Pulmonary artery endothelial cell (primary cell): ENCODE results near the gene CD74. TPM values are rescaled to one million over a fixed set of nuclear protein-coding genes. Genes with fewer than 3 reads are reported as not detected.
"Not testable (repeated sequence)": the region's sequence is repeated elsewhere in the genome, so short reads cannot be mapped to it uniquely, and the experiment has no call there.

Source experiments
- DNase-seq: peaks from one replicate; pipeline ENCODE4 v3.0.0-alpha.2; 2011; ENCODE audit warnings: low read depth, low spot score
- total RNA-seq: library from RNA; depleted of rRNA; stranded (reverse); fragments of >200 nt; gene quantifications from 2 replicates; pipeline ENCODE4 v1.2.3, GENCODE V29; 2014

Gene CD74
- total RNA-seq, 1 donor from 2014 or later = 0.07 TPM

DNA sequence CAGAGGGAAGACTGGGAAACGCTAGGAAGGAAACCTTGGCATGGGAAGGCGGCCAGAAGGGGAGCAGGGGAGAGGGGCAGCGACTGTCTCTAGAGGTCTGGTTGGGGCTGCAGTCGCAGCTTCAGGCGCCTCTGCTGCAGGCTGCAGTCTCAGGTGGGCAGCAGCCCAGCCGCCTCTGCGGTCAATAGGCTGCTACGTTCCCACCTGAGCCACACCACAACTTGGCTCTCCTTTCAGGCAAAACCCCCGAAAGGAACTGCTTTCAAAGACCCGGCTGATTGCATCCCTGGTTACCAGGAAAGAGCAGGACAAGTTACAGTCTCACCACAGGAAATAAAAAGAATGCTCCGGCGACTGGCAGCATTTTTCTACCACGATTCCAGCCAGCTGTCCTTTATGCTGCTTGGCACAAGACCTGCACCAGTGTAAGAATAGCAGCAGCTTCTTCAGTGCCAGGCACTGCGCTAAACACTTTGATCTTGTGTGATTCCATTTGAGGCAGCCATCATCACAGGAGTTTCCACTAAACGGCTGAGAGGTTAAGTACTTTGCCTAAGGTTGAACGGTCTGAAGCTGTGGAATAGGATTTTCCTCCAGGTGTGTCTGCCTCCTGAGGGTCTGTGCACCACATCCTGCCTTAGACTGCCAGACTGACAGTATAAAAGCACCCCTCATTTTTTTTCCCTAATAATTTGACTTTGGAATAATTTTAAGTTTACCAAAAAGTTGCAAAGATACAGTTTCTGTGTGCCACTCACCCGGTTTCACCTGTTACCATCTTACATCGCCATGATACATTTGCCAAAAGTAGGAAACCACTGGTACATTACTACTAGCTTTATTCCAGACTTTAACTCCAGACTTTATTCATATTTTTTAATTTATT, 29.3 kb upstream of the CD74 start:
- no peak for DNase-seq

DNA sequence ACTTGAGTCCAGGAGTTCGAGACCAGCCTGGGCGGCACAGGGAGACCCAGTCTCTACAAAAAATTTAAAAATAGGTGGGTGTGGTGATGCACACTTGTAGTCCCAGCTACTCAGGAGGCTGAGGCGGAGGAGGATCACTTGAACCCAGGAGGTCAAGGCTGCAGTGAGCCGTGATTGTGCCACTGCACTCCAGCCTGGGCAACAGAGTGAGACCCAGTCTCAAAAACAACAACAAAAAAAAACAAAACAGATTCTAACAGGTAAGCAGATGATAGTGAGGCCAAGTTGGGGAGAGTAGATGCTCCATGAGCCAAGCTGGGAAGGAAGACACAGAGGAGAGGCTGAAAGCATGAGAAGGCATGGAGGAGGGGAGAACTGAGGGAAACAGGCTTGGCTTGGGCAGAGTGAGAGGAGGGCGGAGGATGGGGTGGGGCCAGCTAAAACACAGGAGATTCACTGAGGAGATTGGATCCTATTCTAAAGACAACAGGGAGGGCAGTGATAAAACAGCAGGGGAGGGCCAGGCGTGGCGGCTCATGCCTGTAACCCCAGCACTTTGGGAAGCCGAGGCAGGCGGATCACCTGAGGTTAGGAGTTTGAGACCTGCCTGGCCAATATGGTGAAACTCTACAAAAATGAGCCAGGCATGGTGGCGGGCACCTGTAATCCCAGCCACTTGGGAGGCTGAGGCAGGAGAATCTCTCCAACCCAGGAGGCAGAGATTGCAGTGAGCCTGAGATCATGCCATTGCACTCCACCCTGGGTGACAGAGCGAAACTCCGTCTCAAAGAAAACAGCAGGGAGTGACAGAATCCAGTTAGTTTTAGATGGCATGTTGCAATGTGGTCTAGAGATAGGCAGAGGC, 28.5 kb upstream of the CD74 start:
- DNase-seq = no peak

DNA sequence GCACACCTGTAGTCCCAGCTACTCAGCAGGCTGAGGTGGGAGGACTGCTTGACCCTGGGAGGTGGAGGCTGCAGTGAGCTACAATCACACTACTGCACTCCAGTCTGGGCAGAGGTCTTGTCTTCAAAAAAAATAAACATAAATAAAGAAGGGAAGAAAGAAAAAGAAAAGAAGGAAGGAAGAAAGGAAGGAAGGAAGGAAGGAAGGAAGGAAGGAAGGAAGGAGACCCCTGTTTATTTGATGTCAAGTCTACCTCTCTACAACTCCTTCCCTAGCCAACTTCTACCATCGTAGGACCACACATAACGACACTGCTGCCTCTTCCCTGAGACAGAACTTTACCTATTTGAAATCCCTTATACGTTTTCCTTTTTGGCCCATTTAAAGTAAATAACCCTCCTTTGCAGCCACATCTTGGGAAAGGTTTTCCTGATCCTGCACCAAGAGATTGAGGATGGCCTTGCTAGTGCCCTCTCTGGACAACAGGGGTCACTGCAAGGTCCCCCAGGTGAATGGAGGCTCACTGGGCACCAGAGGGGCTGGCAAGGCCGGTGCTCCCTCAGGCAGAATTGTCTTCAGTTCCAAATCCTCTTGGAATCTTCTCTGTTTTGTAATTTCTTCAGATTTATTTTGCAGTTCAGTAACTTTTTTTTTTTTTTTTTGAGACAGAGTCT, 26.3 kb upstream of the CD74 start:
- no peak for DNase-seq

DNA sequence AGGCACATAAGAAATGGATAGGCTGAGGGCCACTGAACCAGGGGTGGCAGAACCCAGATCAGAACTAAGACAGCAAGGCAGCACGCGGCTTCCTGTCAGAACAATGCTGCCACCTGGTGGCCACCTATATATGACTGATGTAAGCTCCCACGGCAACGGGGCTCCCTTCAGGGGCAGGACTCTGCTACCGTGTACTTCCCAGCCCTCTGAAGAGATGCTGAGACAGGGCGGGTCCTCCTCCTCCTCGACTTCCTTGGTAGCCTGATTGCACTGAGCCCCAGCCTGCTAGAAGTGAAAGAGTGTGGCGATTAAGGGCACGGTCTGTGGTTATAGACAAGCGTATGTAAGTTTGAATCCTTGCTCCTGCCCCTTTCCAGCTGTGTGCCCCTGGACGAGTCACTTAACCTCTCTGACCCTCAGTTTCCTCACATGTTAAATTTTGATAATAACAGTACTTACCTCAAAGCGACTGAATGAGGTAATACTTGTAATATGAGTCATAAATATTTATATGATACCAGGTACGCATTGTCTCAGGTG, 23.5 kb upstream of the CD74 start:
- peak; percentile 52 for DNase-seq

DNA sequence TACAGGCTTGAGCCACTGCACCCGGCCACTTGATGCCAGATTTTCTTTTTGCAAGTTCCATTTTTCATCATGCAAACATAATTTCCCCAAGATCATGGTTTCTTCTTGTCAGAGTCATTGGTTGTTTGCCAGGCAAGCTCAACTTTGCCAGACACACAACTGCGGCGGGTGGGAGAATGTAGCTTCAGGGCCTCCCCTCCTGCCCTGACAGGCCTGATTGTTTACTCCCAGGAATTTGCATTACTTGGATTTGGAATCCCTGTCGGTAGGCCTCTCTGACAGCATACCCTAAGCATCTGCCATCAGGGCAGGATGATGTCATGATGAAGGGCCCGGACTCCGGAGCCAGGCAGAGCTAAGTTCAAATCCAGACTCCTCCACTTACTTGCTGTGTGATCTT, 21.8 kb upstream of the CD74 start:
- no peak for DNase-seq

DNA sequence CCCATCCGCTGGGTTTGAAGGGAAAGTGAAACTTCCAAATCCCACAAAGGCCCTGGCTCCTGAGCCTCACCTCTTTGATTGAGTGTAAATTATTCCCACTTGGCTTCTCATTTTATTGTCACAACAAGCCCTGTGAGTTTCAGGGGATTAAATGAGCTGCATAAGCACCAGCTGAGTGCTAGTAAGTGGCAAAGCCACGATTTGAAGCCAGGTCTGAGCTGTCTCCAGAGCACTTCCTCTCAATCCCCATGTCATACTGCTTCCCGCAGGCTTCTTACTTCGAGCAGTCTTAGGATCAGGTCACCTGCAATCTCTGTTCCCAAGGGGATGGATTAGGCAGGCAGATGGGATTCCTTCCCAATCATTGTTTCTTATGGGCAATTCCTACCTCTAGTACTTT, 18.9 kb upstream of the CD74 start:
- no peak for DNase-seq

DNA sequence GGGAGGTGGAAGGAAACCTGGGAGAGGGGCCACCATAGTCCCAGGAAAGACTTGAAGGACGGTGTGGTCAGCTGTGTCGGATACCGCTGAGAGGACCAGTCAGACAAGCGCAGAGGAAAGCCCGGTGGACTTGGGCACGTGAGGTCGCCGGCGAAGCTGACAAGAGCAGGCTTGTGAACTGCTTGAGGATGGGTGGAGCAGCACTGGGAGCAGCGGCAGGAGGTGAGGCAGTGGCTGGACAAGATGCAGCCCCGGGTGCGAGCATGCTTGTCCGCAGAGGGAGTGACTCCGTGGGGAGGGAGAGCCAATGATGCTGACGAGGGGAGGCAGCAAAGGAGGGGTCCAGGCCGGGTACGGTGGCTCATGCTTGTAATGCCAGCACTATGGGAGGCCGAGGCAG, 18.3 kb upstream of the CD74 start:
- DNase-seq = no peak

DNA sequence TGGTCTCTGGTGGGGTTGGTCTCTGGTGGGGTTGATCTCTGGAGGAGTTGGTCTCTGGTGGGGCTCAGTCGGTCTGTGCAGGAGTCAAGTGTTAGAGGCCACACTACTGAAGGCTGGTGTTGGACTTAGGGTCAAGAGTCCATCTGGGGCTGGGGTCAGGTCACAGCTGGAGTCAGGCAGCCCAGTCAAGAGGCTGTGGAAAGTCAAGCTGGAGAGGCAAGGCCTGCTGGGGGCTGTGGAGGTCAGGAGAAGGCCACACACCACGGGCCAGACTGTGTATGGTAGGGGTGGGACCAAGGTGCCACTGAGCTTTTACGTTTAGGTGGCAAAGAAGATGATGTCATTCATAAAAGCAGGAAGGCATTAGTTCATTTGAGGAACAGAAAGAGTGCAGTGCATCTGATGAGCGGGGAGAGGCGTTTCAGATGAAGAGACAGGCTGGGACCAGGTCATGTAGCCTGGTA, 16.7 kb upstream of the CD74 start:
- DNase-seq = no peak

DNA sequence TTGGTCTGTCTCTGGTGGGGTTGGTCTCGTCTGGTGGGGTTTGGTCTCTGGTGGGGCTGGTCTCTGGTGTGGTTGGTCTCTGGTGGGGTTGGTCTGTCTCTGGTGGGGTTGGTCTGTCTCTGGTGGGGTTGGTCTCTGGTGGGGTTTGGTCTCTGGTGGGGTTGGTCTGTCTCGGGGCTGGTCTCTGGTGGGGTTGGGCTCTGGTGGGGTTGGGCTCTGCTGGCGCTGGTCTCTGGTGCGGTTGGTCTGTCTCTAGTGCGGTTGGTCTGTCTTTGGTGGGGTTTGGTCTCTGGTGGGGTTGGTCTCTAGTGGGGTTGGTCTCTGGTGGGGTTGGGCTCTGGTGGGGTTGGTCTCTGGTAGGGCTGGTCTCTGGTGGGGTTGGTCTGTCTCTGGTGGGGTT, 16.3 kb upstream of the CD74 start:
- no peak for DNase-seq

DNA sequence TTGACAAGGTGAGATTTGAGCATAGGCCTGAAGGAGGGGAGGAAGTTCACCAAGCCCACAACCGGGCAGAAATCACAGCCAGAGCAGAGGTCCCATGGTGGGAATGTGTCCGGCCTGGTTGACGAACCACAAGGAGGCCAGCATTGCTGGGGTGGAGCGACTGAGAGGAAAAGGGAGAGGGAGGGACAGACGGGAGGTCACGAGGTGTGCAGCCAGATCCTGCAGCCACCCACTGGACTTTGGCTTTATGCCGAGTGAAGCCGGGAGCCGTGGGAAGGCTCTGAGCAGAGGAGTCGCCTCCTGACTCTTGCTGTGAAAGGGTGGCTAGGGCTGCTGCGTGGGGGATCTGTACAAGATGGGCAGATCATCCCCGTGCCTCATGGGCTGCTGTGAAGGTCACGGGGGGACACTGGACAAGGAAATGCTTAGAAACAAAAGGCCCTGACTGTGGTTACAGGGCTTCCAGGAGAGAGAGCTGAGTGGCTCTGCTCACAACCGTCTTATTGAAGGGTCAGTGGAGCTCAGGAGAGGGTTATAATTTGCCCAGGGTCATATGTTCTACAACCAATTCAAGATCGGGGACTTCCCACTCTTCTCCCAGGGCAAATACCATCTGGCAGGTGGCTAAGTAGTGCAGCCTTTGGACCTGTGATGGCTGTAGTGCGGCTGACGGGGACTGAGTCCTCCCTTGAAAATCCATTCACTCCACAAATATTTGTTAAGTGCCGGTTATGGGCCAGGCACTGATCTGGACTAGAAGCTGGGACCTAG, 15.6 kb upstream of the CD74 start:
- no peak for DNase-seq

DNA sequence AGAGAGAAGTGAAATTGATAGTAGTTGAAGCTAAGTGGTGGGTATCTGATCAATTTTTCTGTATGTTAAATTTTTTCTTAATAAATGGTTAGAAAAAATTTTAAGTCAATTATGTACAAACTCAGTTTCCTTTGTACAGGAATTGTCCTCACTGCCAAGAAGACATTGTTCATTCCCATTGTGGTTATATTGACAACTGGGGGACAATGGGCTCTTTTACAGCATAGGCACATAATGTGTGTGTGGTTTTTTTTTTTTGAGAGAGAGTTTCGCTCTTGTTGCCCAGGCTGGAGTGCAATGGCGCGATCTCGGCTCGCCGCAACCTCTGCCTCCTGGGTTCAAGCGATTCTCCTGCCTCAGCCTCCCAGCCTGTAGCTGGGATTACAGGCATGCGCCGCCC, 13.5 kb upstream of the CD74 start:
- DNase-seq = not testable (repeated sequence)

DNA sequence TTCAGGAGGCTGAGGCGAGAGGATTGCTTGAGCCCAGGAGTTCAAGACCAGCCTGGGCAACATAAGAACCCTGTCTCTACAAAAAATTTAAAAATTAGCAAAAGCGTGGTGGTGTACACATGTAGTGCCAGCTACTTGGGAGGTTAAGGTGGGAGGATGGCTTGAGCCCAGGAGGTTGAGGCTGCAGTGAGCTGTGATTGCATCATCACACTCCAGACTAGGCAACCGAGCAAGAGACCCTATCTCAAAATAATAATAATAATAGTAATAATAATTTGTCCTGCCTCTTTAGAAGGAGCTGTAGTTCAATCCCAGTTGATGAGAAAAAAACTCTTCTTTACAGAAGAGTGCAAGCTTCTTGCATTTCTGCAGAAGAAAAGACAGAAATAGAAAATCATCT, 10.0 kb upstream of the CD74 start:
- DNase-seq = no peak

DNA sequence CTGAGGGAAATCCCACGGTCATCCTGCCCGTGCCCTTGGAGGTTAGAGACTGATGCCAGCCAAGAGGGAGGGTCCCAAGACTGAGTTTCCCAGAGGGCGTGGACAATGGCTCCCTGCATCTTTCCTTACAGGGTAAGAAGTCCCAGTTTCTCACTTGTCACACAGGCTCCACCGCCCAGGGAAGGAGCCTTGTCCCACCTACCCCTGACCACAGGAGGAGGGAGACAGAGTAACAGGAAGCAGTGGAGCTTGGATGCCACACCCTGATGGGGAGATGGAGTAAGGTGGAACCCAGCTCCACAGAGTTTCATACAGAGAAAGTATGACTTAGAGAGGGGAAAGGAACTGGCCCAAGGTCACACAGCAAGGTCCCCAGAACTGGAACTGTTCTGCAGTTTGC, 9.4 kb upstream of the CD74 start:
- no peak for DNase-seq

DNA sequence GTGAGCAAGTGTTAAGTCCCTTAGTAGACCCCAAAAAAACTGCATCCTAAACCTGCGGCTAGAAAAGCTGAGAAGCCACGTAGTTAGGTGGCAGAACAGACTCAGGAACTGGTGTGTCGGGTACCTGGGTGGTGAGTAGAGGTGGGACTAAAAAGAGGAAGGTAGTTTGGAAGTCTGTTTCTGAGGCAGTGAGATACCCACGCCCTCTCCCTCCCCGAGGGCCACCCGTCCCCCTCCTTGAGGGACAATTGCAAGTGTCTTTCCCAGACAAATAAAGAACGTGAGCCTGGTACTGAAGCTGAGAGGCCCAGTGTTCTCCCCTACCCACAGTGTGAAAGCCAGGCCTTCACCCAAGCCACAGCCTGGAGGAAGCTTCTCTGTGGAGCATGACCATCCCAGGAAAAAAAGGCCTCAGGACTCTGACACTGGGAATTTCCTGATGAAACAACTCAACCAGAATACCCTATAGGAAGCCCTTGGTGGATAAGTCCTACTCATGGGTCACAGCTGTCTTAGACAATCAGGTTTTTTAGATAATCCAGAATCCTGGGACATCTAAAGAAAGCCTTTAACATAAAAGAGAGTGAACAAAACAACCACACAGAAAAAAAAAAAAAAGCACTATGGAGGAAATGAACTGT, 7.0 kb upstream of the CD74 start:
- no peak for DNase-seq

DNA sequence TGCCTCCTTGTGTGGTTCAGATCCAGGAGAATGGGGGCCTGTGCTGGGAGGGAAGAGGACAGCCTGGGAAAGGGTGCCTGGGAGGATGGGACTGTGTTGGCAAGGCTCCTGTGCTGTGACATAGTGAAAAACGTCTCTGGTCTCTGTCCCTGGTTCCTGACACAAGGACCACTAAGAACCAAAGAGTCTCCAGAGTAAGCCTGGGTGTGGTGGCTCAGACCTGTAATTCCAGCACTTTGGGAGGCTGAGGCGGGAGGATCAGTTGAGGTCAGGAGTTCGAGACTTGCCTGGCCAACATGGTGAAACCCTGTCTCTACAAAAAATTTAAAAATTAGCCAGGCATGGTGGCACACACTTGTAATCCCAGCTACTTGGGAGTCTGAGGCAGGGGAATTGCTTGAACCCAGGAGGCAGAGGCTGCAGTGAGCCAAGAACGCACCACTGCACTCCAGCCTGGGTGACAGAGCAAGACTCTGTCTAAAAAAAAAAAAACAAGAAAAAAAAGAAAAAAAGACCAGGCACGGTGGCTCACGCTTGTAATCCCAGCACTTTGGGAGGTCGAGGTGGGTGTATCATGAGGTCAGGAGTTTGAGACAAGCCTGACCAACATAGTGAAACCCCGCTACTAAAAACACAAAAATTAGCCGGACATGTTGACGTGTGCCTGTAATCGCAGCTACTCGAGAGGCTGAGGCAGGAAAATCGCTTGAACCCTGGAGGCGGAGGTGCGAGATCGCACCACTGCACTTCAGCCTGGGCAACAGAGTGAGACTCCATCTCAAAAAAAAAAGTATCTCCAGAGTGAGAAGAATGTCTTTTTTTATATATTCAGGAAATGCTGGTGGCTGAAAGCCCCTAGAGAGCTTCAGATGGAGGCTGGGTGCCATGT, 1.4 kb upstream of the CD74 start:
- not testable (repeated sequence) for DNase-seq

DNA sequence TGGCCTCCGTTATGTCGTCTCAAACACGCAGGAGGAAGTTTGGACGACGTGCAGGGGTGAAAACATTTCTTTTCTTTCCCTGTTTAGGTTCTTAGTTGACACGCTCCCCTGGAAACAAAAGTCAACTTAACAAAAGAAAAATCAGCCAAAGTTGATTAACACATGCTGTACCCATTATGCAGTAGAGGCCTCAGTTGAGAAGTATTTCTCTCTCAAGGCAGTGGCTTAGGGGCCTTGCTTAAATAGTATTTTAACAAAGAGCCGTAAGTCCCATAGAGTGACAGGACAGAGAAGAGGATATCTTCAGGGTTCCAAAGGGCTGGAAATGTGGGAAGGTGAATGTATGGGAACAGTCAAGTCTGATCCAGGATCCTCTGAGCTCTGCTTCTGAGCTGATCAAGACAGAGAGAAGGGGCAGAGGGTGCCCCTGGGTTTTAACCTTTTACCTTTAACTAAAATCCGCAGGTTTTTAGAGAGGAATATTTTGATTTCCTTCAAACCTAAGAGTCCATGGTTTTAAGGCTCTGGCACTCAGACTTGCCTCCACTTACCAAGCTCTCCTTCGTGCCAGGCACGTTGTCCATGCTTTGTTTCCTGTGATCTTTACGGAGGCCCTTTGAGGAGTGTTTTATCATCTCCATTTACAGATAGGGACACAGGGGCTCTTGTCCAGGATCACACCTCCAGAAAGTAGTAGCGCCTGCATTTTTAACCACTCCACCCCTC, 629 bp upstream of the CD74 start:
- DNase-seq = no peak

DNA sequence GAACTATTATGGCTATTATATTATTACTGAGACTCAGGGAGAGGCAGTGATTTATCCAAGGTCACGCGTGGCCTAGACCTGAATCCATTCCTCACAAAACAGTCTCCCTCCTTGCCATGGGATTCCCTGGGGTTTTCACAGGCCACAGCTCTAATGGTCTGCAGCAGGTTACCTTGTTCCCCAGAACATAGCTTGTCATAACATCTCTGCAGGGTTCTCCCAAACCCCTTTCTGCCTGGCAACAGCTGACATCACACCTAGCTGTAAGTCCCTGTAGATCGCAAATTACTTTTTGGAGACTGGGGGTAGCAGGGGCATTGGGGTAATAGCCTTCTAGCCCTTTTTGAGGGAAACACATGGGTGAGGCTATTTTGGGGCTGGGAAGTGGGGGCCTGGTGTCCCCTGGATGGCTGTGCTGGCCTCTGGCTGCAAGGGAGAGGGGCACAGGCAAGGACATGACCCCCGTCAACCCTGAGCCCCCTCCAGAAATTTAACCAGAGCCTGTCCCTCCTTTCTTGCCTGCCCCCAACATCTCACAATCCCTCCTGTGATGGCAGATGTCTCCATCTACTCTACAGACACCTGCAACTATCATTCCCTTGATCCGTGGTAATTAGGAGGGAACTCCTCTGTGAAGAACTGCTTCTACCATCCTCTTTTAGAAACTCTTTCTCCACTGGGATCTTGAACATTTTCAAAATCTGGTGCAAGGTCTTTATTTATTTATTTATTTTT, 1.3 kb downstream of the CD74 start:
- no peak for DNase-seq
